ENCODE measurements around the gene ADGRG7. TPM values are rescaled to one million over a fixed set of nuclear protein-coding genes. Genes with fewer than 3 reads are reported as not detected.

Gene ADGRG7
- total and polyA plus RNA-seq, 7 donors = 1.2 to 7.4 (median 1.4) TPM; not detected in 4

GRCh38 chr3:100629421-100630127 lies 20.2 kb downstream of the ADGRG7 start:
- 61 to 69% methylated on average over 3 of the region's 3 CpGs for WGBS, 2 donors
- Histone ChIP-seq H3K27me3 (no peaks in the 10 kb centered on the region), H3K4me3 (no peak overlapping the region), H3K36me3 (no peaks in the 10 kb centered on the region), H3K9me3 (no peaks in the 10 kb centered on the region), H3K4me1 (no peaks in the 10 kb centered on the region), H3K27ac (no peak overlapping the region)
- DNase-seq = no peak
- no peak for TF ChIP-seq EP300 (IDR thresholded peaks at IDR 0.05)
- TF ChIP-seq, protein P1, sequence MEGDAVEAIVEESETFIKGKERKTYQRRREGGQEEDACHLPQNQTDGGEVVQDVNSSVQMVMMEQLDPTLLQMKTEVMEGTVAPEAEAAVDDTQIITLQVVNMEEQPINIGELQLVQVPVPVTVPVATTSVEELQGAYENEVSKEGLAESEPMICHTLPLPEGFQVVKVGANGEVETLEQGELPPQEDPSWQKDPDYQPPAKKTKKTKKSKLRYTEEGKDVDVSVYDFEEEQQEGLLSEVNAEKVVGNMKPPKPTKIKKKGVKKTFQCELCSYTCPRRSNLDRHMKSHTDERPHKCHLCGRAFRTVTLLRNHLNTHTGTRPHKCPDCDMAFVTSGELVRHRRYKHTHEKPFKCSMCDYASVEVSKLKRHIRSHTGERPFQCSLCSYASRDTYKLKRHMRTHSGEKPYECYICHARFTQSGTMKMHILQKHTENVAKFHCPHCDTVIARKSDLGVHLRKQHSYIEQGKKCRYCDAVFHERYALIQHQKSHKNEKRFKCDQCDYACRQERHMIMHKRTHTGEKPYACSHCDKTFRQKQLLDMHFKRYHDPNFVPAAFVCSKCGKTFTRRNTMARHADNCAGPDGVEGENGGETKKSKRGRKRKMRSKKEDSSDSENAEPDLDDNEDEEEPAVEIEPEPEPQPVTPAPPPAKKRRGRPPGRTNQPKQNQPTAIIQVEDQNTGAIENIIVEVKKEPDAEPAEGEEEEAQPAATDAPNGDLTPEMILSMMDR (IDR thresholded peaks at IDR 0.05) = no peak
- TF ChIP-seq POLR2AphosphoS5 (IDR thresholded peaks at IDR 0.05) = no peak
- TF ChIP-seq POLR2A (IDR thresholded peaks at IDR 0.05) = no peak
- intact Hi-C loops (cut with DNase I) = no loop called here

DNA sequence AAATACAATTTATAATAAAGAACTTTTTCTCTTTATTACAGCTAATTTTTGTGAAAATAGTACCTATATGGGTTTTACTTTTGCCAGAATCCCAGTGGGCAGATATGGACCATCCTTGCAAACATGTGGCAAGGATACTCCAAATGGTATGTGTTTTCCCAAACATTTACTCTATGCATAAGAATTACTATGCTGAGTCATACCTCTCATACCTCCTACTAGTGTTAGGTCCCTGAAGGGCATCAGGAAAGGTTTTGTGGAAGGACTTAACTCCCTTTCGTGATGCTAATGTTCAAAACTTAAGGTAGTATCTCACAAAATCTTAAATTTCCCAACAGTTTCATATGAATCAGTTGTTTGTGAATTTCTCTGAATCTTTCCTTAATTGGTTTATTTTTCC lies 21.3 kb downstream of the ADGRG7 start:
- WGBS, 2 donors = 90 to 95% methylated on average over 1 of the region's 1 CpG

GRCh38 chr3:100631236-100631635 lies 21.8 kb downstream of the ADGRG7 start:
- Histone ChIP-seq H3K27me3 (no peaks in the 10 kb centered on the region), H3K9me3 (no peaks in the 10 kb centered on the region), H3K4me3 (no peak overlapping the region), H3K27ac (no peak overlapping the region), H3K4me1 (no peaks in the 10 kb centered on the region), H3K36me3 (no peaks in the 10 kb centered on the region)
- intact Hi-C loops (cut with DNase I) = no loop called here
- TF ChIP-seq POLR2A (IDR thresholded peaks at IDR 0.05) (no peak), EP300 (IDR thresholded peaks at IDR 0.05) (no peak), POLR2AphosphoS5 (IDR thresholded peaks at IDR 0.05) (no peak)
- TF ChIP-seq, protein P1 (IDR thresholded peaks at IDR 0.05) = no peak
- no peak for DNase-seq
- 91 to 96% methylated on average over 1 of the region's 1 CpG for WGBS, 2 donors

More for the DNA sequence above, 21.3 kb downstream of the ADGRG7 start:
- no peak for TF ChIP-seq POLR2AphosphoS5 (IDR thresholded peaks at IDR 0.05)
- TF ChIP-seq EP300 (IDR thresholded peaks at IDR 0.05) = no peak
- no peak for TF ChIP-seq POLR2A (IDR thresholded peaks at IDR 0.05)
- TF ChIP-seq, protein P1 (IDR thresholded peaks at IDR 0.05) = no peak
- H3K4me3 ChIP-seq = no peak overlapping the region
- H3K27ac ChIP-seq = no peak overlapping the region
- no peak for DNase-seq
- H3K9me3 ChIP-seq = no peaks in the 10 kb centered on the region
- H3K4me1 ChIP-seq = no peaks in the 10 kb centered on the region
- no peaks in the 10 kb centered on the region for H3K27me3 ChIP-seq
- no peaks in the 10 kb centered on the region for H3K36me3 ChIP-seq
- intact Hi-C loops (cut with DNase I) = no loop called here

GRCh38 chr3:100634493-100635272 lies 25.3 kb downstream of the ADGRG7 start:
- Histone ChIP-seq H3K4me3 (no peak overlapping the region), H3K9me3 (no peaks in the 10 kb centered on the region), H3K4me1 (no peaks in the 10 kb centered on the region), H3K27me3 (no peaks in the 10 kb centered on the region), H3K27ac (no peak overlapping the region), H3K36me3 (no peaks in the 10 kb centered on the region)
- intact Hi-C loops (cut with DNase I) = no loop called here
- DNase-seq = no peak
- TF ChIP-seq EP300 (IDR thresholded peaks at IDR 0.05) (no peak), POLR2A (IDR thresholded peaks at IDR 0.05) (no peak), POLR2AphosphoS5 (IDR thresholded peaks at IDR 0.05) (no peak)
- TF ChIP-seq, protein P1 (IDR thresholded peaks at IDR 0.05) = no peak
- WGBS, 2 donors = 13 to 42% methylated on average over 5 of the region's 5 CpGs
